Putamen (tissue), 1 donor: ENCODE measurements around the gene HIGD2B.
"Not testable (repeated sequence)": the region's sequence is repeated elsewhere in the genome, so short reads cannot be mapped to it uniquely, and the experiment has no call there.

ENCODE experiments used
- DNase-seq: peaks from one replicate; pipeline ENCODE4 v3.0.0-alpha.2; 2016; ENCODE audit warnings: low spot score

The HIGD2B gene, protein sequence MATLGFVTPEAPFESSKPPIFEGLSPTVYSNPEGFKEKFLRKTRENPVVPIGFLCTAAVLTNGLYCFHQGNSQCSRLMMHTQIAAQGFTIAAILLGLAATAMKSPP

DNA sequence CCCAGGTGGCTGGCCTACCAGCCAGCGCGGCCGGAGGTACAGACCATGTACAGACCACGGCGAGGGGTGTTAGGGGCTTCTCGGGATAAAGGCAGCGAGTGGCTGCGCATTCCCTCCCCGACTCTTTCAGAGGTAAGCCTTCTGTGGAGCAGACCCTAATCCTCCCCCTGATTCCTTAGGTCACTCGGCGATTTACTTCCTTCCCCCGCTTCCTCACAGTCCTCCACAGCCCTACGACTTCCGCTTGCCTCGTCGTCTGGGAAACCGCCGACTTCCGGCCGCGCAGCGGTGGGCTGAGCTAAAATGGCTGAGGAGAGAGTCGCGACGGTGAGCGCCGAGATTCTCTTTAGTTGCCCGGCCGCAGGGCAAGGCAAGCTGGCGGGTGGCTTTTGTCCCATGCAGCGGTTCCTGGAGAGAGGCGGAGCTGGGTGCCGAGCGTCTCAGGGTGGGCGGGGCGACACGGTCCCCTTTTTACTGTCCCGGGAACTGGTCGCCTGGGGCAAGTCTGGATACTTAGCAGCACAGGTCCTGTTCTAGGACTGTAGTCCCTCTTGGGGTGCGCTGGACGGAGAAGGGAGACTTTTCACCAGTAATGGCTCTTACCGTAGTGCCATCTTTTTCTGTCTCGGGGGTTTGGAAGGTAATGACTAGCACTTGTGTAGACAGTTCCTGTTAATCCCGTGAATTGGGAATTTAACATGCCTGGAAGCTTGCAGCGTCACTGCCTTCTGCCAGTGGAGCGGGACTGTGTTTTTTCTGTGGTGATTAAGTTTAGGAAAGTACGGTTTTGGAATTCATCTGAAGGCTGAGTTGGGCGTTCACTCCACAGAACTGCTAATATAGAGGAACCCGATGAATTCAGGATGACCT, at the start of gene HIGD2B, which contains the start of gene BBS4:
HIGD2B (minus strand) TSS at position 258 of the 870 bp plus-strand sequence. CDS start 9,808 bp downstream, outside the sequence.
BBS4 (plus strand) TSS at position 283 of the 870 bp plus-strand sequence; CDS start at position 304, 21 bp downstream.
- peak; percentile 85 for DNase-seq

- no peak for DNase-seq
Measured at GRCh38 chr15:72735111-72735510, 49.1 kb upstream of the HIGD2B start.

DNA sequence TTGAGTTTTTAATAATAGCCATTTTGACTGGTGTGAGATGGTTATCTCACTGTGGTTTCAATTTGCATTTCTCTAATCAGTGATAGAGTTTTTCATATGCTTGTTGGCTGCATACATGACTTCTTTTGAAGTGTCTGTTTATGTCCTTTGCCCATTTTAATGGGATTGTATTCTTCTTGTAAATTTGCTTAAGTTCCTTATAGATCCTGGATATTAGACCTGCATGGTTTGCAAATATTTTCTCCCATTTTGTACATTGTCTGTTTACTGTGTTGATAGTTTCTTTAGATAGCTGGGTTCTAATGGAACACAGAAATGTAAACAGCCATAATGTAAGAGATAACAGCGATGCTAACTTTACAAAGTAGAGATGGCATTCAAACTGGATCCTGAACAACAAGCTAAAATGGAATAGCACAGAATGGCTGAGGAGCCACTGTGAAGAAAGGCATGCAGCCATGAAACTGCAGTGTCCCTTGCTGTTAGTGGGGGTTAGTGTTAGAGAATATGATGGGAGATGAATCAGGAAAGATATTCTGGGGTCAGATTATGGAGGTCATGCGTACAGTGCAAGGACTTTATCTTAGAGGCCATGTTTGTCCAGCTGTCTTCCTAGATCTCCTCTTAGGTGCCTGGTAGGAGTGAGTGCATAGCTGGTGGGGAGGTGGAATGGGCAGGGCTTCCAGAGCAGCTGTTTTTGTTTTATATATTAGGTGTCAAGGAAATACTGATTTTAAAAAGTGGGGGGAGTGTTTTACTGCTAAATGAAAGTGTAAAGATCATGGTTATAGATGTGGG, 48.2 kb upstream of the HIGD2B start:
- no peak for DNase-seq

- no peak for DNase-seq
Measured at GRCh38 chr15:72732516-72732915, 46.5 kb upstream of the HIGD2B start.

DNA sequence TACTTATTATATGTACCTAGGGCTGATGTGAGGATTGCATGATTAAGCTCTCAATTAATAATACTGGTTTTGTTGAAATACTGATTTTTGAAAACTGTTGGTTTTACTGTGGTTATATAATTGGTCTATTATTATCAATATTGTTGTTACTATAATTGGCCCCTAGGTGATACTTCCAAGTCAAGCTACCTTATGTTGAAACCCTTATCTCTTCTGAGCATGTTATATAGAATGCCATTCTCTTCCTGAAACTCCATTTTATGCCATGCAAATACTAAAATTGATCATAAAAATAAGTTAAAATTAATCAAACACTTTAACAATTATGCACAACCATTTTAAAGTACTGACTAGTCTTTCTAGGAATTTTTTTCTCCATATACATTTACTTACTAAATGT, 46.1 kb upstream of the HIGD2B start:
- DNase-seq = no peak

- no peak for DNase-seq
Measured at GRCh38 chr15:72728821-72729220, 42.8 kb upstream of the HIGD2B start.

DNA sequence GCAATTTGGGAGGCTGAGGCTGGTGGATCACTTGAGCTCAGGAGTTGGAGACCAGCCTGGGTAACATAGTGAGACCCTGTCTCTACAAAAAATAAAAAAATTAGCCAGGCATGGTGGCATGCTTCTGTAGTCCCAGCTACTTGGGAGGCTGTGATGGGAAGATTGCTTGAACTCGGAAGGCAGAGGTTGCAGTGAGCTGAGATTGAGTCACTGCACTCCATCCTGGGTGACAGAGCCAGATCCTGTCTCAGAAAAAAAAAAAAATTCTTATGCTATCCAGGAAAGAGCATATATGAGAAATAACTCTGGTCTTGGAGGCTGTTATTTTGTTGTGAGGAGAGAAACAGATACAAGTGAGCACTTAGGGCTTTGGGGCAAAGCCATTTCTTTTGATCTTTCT, 42.3 kb upstream of the HIGD2B start:
- not testable (repeated sequence) for DNase-seq

GRCh38 chr15:72727154-72727553, 41.2 kb upstream of the HIGD2B start:
- DNase-seq = no peak

DNA sequence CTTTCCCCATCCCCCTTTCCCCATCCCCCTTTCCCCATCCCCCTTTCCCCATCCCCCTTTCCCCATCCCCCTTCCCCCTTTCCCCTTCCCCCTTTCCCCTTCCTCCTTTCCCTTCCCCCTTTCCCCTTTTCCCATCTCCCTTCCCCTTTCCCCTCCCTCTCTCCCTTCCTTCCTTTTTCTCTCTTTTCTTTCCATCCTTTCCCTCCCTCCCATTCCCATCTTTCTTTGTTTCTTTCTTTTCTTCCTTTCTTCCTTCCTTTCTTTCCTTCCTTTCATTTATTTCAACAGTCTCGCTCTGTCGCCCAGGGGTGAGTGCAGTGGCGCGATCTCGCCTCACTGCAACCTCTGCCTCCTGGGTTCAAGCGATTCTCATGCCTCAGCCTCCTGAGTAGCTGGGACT, 39.9 kb upstream of the HIGD2B start:
- not testable (repeated sequence) for DNase-seq

DNA sequence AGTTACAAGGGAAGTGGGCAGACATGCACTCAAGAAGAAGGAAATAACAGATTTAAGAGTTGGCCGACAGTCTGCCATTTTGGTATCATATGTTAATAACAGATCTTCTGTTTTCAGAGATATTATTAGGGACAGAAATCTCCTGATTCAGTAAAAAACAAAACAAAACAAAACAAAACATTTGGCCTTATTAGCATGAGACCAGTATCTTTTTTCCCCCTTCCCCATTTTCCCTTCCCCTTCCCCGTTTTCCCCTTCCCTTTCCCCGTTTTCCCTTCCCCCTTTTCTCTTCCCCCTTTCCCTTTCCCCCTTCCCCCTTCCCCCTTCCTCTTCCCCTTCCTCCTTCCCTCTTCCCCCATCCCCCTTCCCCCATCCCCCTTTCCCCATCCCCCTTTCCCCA, 39.5 kb upstream of the HIGD2B start:
- DNase-seq = no peak

DNA sequence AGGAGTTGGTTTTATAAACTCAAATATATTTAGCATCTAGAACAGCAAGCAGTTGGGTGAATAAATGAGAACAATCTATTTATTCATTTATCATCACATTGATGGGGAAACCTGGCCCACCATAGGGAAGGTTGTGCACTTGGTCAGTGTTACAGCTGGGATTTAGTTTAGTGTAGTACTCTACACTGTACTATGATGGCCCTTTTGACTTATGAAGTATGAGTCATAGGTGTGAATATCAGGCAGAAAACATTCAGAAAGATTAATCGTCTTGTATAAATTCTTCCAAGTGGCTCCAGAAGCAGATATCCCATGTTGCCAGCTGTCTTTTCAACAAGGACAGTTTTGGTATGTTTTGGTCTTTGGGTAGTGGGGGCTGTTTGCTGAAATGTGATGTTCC, 38.0 kb upstream of the HIGD2B start:
- DNase-seq = no peak

- DNase-seq = peak; percentile 34
Measured at GRCh38 chr15:72722071-72722696, 36.2 kb upstream of the HIGD2B start.

DNA sequence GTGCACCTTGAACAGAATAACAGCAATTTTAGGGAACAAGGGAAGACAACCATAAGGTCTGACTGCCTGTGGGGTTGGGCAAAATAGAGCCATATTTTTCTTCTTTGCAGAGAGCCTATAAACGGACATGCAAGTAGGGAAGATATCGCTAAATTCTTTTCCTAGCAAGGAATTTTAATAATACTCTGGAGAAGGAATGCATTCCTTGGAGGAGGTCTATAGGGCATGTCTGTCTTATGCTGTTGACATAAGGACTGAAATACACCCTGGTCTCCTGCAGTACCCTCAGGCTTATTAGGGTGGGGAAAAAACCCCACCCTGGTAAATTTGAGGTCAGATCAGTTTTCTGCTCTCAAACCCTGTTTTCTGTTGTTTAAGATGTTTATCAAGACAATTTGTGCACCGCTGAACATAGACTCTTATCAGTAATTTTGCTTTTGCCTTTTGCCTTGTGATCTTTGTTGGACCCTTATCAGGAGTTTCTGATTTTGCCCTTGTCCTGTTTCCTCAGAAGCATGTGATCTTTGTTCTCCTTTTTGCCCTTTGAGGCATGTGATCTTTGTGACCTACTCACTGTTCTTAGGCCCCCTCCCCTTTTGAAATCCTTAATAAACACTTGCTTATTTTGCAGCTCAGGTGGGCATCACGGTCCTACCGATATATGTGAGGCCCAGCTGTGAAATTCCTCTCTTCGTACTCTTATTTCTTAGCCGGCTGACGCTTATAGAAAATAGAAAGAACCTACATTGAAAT, 22.7 kb upstream of the HIGD2B start:
- DNase-seq = not testable (repeated sequence)

GRCh38 chr15:72706266-72706665, 20.3 kb upstream of the HIGD2B start:
- DNase-seq = no peak

DNA sequence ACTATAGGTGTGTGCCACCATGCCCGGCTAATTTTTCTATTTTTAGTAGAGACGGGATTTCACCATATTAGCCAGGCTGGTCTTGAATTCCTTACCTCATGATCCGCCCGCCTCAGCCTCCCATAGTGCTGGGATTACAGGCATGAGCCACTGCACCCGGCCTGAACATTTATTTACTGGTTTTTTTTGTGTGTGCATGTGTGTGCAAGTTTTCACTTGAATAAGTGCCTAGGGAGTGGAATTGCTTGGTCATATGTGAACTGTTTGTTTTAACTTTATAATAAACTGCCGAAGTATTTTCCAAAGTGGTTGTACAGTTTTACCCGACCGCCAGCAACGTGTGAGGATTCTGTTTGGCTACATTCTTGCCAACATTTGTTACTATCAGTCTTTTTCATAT, 14.1 kb upstream of the HIGD2B start:
- DNase-seq = no peak

DNA sequence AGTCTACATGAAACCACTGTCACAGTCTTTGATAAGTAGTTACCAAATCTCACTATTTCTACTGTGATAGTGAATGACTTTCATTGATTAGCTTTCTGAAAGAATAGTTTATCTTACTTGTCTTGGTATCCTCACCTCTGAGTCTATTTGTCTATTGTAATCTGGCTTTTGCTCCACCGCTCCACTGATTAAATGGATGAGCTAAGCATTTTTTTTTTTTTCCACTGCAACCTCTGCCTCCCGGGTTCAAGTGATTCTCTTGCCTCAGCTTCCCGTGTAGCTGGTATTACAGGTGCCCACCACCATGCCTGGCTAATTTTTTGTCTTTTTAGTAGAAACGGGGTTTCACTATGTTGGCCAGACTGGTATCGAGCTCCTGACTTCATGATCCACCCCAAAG, 13.0 kb upstream of the HIGD2B start:
- no peak for DNase-seq

DNA sequence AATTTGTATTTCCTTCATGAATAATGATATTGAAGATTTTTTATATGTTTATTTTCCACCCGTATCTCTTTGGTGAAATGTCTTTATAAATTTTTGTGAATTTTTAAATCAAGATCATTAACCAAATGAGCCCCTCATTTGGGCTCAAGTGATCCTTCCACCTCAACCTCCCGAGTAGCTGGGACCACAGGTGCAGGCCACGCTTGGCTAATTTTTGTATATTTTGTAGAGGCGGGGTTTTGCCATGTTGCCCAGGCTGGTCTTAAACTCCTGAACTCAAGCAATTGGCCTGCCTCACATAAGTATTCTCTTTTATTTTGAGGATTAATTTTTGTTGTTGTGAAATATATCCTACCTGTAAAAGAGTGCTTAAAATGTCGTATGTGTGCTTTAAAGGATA, 5.0 kb upstream of the HIGD2B start:
- DNase-seq = no peak

- DNase-seq = no peak
Measured at GRCh38 chr15:72688697-72689096, 2.7 kb upstream of the HIGD2B start.

GRCh38 chr15:72685301-72685924, 569 bp downstream of the HIGD2B start:
- peak; percentile 11 for DNase-seq

DNA sequence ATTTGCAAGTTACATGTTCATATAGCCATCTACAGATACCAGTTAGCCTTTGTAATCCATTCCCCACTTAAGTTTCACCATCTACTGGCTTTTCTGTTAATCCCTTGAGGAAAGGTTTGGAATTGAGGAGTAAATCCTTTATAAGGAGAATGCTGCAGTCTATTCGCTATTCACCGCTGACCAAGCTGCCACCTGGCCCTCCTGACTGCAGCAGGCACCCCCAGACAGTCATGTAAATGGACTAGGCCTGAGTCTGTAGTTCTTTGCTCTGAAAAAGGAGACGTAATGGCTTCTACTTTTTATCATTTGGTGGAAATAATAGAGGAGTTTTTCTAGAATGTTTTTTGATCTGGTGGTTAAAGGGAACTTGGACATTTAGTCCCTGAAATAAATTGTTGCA, 3.2 kb downstream of the HIGD2B start:
- DNase-seq = no peak

DNA sequence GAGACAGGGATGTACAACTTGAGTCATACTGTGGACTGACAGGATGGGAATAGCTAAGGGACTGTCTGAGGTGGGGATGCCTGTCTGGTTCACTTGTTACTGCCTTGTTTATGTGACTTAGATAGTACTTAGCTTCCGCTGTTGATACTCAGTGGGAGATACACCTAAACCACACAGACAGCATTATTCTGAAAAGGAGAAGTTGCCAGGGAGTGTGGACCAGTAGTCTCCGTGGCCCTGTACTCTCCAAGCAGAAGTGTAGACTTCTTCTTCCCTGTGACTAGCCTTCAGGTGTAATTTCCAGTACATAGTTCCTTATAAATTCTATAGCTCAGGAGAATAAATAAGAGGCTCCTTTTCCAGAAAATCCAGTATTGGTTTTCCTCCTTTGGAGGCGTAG, 5.1 kb downstream of the HIGD2B start:
- DNase-seq = no peak
